MCF 10A (cell line): ENCODE data around the gene CAPRIN2. TPM values are rescaled to one million over a fixed set of nuclear protein-coding genes. Genes with fewer than 3 reads are reported as not detected.

Experiments
- BruUV-seq: library from RNA; stranded (reverse); fragments of 400-500 nt; replicated peaks from 2 replicates; lab custom pipeline; 2021; lab: Mats Ljungman, UMichigan
- CTCF ChIA-PET: fragments of 300-600 bp; sonication (Branson Sonifier 250); formaldehyde crosslinking; extraction: SDS; loops from one replicate; lab custom pipeline; 2021; ENCODE audit warnings: antibody characterized with exemption, inconsistent platforms; lab: Yijun Ruan, JAX
- POLR2A ChIA-PET: fragments of 300-600, 350-650 bp; sonication (Branson Sonifier 250); formaldehyde crosslinking; extraction: SDS; loops from one replicate; lab custom pipeline; 2020; ENCODE audit warnings: antibody characterized with exemption, inconsistent platforms; lab: Yijun Ruan, JAX
- DNase-seq: peaks from one replicate; pipeline ENCODE4 v3.0.0-alpha.2; 2018; ENCODE audit not compliant: unreplicated experiment
- H3K27ac Mint-ChIP-seq: one replicate; pipeline ENCODE4 v1.8.0; 2022; ENCODE audit warnings: mild to moderate bottlenecking, low read depth, mixed read lengths; ENCODE audit not compliant: unreplicated experiment
- H3K27me3 Mint-ChIP-seq: one replicate; pipeline ENCODE4 v1.8.0; 2022; ENCODE audit warnings: mixed read lengths; ENCODE audit not compliant: insufficient read depth, unreplicated experiment
- H3K36me3 Mint-ChIP-seq: one replicate; pipeline ENCODE4 v1.8.0; 2022; ENCODE audit warnings: mild to moderate bottlenecking, moderate library complexity, mixed read lengths; ENCODE audit not compliant: insufficient read depth, unreplicated experiment
- H3K4me1 Mint-ChIP-seq: one replicate; pipeline ENCODE4 v1.8.0; 2022; ENCODE audit warnings: mixed read lengths; ENCODE audit not compliant: insufficient read depth, unreplicated experiment
- H3K4me3 Mint-ChIP-seq: one replicate; pipeline ENCODE4 v1.8.0; 2022; ENCODE audit warnings: mild to moderate bottlenecking, moderate library complexity, mixed read lengths; ENCODE audit not compliant: unreplicated experiment
- H3K9me3 Mint-ChIP-seq: one replicate; pipeline ENCODE4 v1.8.0; 2022; ENCODE audit warnings: mixed read lengths; ENCODE audit not compliant: unreplicated experiment
- CTCF ChIP-seq: fragments of 200-600 bp; IDR thresholded peaks from one replicate; pipeline ENCODE4 v1.8.0; 2022; ENCODE audit warnings: antibody characterized with exemption, mild to moderate bottlenecking; ENCODE audit not compliant: unreplicated experiment
- intact Hi-C: fragments of 100-400 bp; cut with micrococcal nuclease; formaldehyde crosslinking; loops from 2 replicates; pipeline ENCODE4 v1.14.1; 2022
- total RNA-seq: library from RNA; stranded (reverse); gene quantifications from 2 replicates; pipeline ENCODE4 v1.2.3, GENCODE V29; 2022

CAPRIN2 gene
- total RNA-seq, 1 experiment from 2014 or later: 33.0 TPM

DNA sequence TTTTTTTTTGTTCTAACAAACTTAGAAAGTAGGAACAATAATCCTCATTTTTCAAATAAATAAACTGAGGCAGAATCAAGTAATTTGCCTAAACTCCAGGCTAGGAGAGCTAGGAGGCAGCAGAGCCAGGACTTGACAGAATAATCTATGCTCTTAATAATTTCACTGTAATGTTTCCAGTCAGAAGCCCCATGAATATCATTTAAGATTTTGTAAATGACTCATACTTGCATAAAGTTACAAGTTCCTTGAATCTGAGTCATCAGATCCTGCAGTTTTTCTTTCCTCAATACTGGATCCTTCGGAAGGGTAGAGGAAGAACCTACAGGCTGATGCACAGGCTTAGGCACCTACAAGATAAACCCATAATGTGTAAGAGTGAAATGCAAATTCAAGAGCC, 29.0 kb downstream of the CAPRIN2 start:
- H3K4me1 Mint-ChIP-seq: peaks cover 15% of the 10 kb centered on the region
- TF ChIP-seq CTCF: no peak

GRCh38 chr12:30719060-30719459, 35.7 kb downstream of the CAPRIN2 start:
- Mint-ChIP-seq H3K9me3 (no peaks in the 10 kb centered on the region), H3K4me1 (peaks cover 5% of the 10 kb centered on the region), H3K27me3 (no peaks in the 10 kb centered on the region), H3K36me3 (peaks cover 29% of the 10 kb centered on the region), H3K27ac (no peak overlapping the region), H3K4me3 (no peak overlapping the region)
- DNase-seq: peak; percentile 7
- intact Hi-C loops: no loop called here
- ChIA-PET CTCF (interaction anchor here (0.7 to 1.5 kb wide), 4 partner anchors 24 to 88 kb away, joined by 3 to 4 read pairs (median 3); no protein-coding TSS in a partner anchor), POLR2A (interaction anchor here (0.6 to 4.1 kb wide), 12 partner anchors 9 to 86 kb away, joined by 3 to 35 read pairs (median 4); partner anchors contain the start of genes CAPRIN2 and IPO8)
- TF ChIP-seq CTCF: no peak
- BruUV-seq: no TSS peak

More for the DNA sequence above, 29.0 kb downstream of the CAPRIN2 start:
- intact Hi-C loops: no loop called here
- no peak overlapping the region for H3K27ac Mint-ChIP-seq
- no peaks in the 10 kb centered on the region for H3K9me3 Mint-ChIP-seq
- BruUV-seq: no TSS peak
- H3K27me3 Mint-ChIP-seq: no peaks in the 10 kb centered on the region
- peaks cover 29% of the 10 kb centered on the region for H3K36me3 Mint-ChIP-seq
- ChIA-PET CTCF (interaction anchor here (0.5 to 2.2 kb wide), 8 partner anchors 10 to 1566 kb away, joined by 3 to 9 read pairs (median 3); no protein-coding TSS in a partner anchor), POLR2A (interaction anchor here (0.6 to 3.3 kb wide), 8 partner anchors 10 to 31 kb away, joined by 3 to 26 read pairs (median 4); partner anchors contain the start of genes CAPRIN2 and IPO8)
- DNase-seq: peak; percentile 71
- H3K4me3 Mint-ChIP-seq: no peak overlapping the region

- Mint-ChIP-seq H3K4me3 (no peak overlapping the region), H3K27ac (no peak overlapping the region), H3K9me3 (no peaks in the 10 kb centered on the region), H3K27me3 (no peaks in the 10 kb centered on the region), H3K36me3 (peaks cover 25% of the 10 kb centered on the region), H3K4me1 (peaks cover 6% of the 10 kb centered on the region)
- ChIA-PET CTCF (no interaction called here), POLR2A (interaction anchor here (0.7 to 2.3 kb wide), 6 partner anchors 10 to 46 kb away, joined by 3 to 13 read pairs (median 4); partner anchors contain the start of gene IPO8)
- DNase-seq: no peak
- intact Hi-C loops: no loop called here
- no peak for TF ChIP-seq CTCF
- BruUV-seq: no TSS peak
These were observed 47.0 kb downstream of the CAPRIN2 start for GRCh38 chr12:30707613-30708342.

GRCh38 chr12:30706476-30706875, 48.3 kb downstream of the CAPRIN2 start:
- H3K36me3 Mint-ChIP-seq: peaks cover 16% of the 10 kb centered on the region
- BruUV-seq: no TSS peak
- ChIA-PET CTCF (no interaction called here), POLR2A (interaction anchor here (0.6 to 2.3 kb wide), 2 partner anchors 11 to 85 kb away, joined by 3 to 13 read pairs; partner anchors contain the start of gene IPO8)
- no peaks in the 10 kb centered on the region for H3K27me3 Mint-ChIP-seq
- no peak overlapping the region for H3K27ac Mint-ChIP-seq
- intact Hi-C loops: no loop called here
- H3K4me1 Mint-ChIP-seq: peaks cover 6% of the 10 kb centered on the region
- no peak overlapping the region for H3K4me3 Mint-ChIP-seq
- no peak for DNase-seq
- H3K9me3 Mint-ChIP-seq: no peaks in the 10 kb centered on the region
- TF ChIP-seq CTCF: no peak
